ENCODE results near the gene IL7R. TPM values are rescaled to one million over a fixed set of nuclear protein-coding genes. Genes with fewer than 3 reads are reported as not detected.

IL7R gene
- total and polyA plus RNA-seq, 10 of the 15 experiments (the other 5 are each of a cell fraction or from before 2014, with no cell fraction given): 0.40 to 21.1 (median 0.85) TPM

- TF ChIP-seq ATF2 (IDR thresholded peaks at IDR 0.05; ENCODE audit: low read length): no peak
- TF ChIP-seq NR2F1 (conservative IDR thresholded peaks at IDR 0.05): no peak
- TF ChIP-seq IKZF2 (IDR thresholded peaks at IDR 0.05): no peak
- TF ChIP-seq HCFC1 (IDR thresholded peaks at IDR 0.05; ENCODE audit: low read length): no peak
These were observed 51.5 kb downstream of the IL7R start (continued) for GRCh38 chr5:35908228-35908627.

- POLR2A ChIA-PET: interaction anchor here (1.2 to 1.3 kb wide), 2 partner anchors 9 to 19 kb away, joined by 5 read pairs; no protein-coding TSS in a partner anchor
- in situ Hi-C loops (cut with MboI): no loop called here
- DNase-seq (ENCODE audit: low read depth, low spot score): no peak
These were observed 52.1 kb downstream of the IL7R start for GRCh38 chr5:35908814-35909213.

More at GRCh38 chr5:35908814-35909213, 52.1 kb downstream of the IL7R start:
- no peak overlapping the region for H3K9ac ChIP-seq (ENCODE audit: control insufficient read depth, insufficient read depth, low read length)
- ChIA-PET SMC1A (ENCODE audit: uncharacterized antibody, unreplicated experiment) (interaction anchor here (0.8 to 13.7 kb wide), 7 partner anchors 10 to 130 kb away, joined by 3 to 238 read pairs (median 7); partner anchors contain the start of gene IL7R), CTCF (interaction anchor here (1.0 to 2.7 kb wide), 8 partner anchors 9 to 131 kb away, joined by 3 to 10 read pairs (median 6); no protein-coding TSS in a partner anchor), RAD21 (ENCODE audit: unreplicated experiment) (interaction anchor here (0.8 kb wide), 1 partner anchor 49 kb away, joined by 3 read pairs; no protein-coding TSS in a partner anchor)
- H2AFZ ChIP-seq (ENCODE audit: control insufficient read depth, low read depth, low read length): no peak overlapping the region
- no peak overlapping the region for H3K27ac ChIP-seq (ENCODE audit: control insufficient read depth, insufficient read depth)
- no TSS peak for BruUV-seq (replicated peaks)
- TF ChIP-seq, protein P1, sequence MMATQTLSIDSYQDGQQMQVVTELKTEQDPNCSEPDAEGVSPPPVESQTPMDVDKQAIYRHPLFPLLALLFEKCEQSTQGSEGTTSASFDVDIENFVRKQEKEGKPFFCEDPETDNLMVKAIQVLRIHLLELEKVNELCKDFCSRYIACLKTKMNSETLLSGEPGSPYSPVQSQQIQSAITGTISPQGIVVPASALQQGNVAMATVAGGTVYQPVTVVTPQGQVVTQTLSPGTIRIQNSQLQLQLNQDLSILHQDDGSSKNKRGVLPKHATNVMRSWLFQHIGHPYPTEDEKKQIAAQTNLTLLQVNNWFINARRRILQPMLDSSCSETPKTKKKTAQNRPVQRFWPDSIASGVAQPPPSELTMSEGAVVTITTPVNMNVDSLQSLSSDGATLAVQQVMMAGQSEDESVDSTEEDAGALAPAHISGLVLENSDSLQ (IDR thresholded peaks at IDR 0.05): no peak
- TF ChIP-seq ATF3 (IDR thresholded peaks at IDR 0.05; ENCODE audit: borderline replicate concordance, extremely low read depth, low read depth, low read length) (no peak), FOXK2 (IDR thresholded peaks at IDR 0.05) (no peak), CEBPB (IDR thresholded peaks at IDR 0.05; ENCODE audit: borderline replicate concordance in 1 of 2, low read depth in 2 of 2, low read length in 2 of 2) (no peak), ESRRA (IDR thresholded peaks at IDR 0.05; ENCODE audit: low read length) (no peak)
- TF ChIP-seq, protein P2, sequence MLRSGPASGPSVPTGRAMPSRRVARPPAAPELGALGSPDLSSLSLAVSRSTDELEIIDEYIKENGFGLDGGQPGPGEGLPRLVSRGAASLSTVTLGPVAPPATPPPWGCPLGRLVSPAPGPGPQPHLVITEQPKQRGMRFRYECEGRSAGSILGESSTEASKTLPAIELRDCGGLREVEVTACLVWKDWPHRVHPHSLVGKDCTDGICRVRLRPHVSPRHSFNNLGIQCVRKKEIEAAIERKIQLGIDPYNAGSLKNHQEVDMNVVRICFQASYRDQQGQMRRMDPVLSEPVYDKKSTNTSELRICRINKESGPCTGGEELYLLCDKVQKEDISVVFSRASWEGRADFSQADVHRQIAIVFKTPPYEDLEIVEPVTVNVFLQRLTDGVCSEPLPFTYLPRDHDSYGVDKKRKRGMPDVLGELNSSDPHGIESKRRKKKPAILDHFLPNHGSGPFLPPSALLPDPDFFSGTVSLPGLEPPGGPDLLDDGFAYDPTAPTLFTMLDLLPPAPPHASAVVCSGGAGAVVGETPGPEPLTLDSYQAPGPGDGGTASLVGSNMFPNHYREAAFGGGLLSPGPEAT (IDR thresholded peaks at IDR 0.05; ENCODE audit: low read depth): no peak
- H3K79me2 ChIP-seq (ENCODE audit: control insufficient read depth, insufficient read depth, low read length): no peaks in the 10 kb centered on the region
- peaks cover 10% of the 10 kb centered on the region for H3K4me1 ChIP-seq (ENCODE audit: control insufficient read depth, insufficient read depth, low read length)
- no peak overlapping the region for H3K4me2 ChIP-seq (ENCODE audit: control insufficient read depth, insufficient read depth)
- no peak for ATAC-seq
- H3K9me3 ChIP-seq (replicated peaks; ENCODE audit: control insufficient read depth, insufficient read depth, low read length): peaks cover 4% of the 10 kb centered on the region; the same call in 1 of the 3 replicates
- no peaks in the 10 kb centered on the region for H4K20me1 ChIP-seq (ENCODE audit: control insufficient read depth, insufficient read depth)
- H3K27me3 ChIP-seq (replicated peaks in 1 of 2; ENCODE audit: control insufficient read depth in 2 of 2, insufficient read depth in 2 of 2, low read length in 1 of 2): no peaks in the 10 kb centered on the region
- no peak for FAIRE-seq
- H3K36me3 ChIP-seq (ENCODE audit: control insufficient read depth in 2 of 2, insufficient read depth in 2 of 2, low read length in 1 of 2): no peaks in the 10 kb centered on the region
- H3K4me3 ChIP-seq: no peak overlapping the region
- intact Hi-C loops (cut with micrococcal nuclease; ENCODE audit: unreplicated experiment): no loop called here

Measured in GM12878 (cell line).